Smooth muscle cell of trachea (primary cell): Measurements from ENCODE around the gene HSFX2. TPM values are rescaled to one million over a fixed set of nuclear protein-coding genes. Genes with fewer than 3 reads are reported as not detected.

Experiments used
- total RNA-seq: library from RNA; depleted of rRNA; stranded (reverse); fragments of >200 nt; gene quantifications from 2 replicates; pipeline ENCODE4 v1.2.1, GENCODE V29; 2014

HSFX2 gene, protein sequence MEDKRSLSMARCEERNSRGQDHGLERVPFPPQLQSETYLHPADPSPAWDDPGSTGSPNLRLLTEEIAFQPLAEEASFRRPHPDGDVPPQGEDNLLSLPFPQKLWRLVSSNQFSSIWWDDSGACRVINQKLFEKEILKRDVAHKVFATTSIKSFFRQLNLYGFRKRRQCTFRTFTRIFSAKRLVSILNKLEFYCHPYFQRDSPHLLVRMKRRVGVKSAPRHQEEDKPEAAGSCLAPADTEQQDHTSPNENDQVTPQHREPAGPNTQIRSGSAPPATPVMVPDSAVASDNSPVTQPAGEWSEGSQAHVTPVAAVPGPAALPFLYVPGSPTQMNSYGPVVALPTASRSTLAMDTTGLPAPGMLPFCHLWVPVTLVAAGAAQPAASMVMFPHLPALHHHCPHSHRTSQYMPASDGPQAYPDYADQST
- total RNA-seq: not detected in 2 replicates

GRCh38 chrX:149595214-149595613 is at the start of gene HSFX2:
Gene HSFX2, minus strand, starts transcription at chrX:149595314. Its CDS starts 614 bp downstream, at chrX:149594700.

GRCh38 chrX:149631234-149632165 is 36.4 kb upstream of the HSFX2 start, which contains the start of gene TMEM185A:
Gene TMEM185A, minus strand, starts transcription at chrX:149631792. Its CDS starts 212 bp downstream, at chrX:149631580.

DNA sequence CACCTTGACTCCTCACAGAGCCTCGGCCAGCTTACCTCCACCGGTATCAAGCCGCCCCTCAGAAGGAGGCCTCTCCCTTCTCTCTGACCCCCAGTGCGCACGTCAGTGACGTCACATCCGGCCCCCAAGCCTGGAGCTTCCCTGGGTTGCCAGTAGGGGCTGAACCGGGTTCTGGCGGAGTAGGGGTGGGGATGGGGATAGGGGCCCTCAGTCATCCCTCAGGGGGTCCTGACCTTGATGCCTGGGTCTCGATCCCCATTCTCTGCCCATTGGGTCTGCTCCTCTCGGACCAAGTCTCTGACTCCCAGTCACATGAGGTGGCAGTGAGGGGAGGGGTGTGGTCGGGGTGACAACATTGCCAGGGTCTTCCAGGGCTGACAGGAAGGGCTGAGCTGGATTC is 7.8 kb downstream of the HSFX2 start, which contains the start of gene MAGEA9B:
Gene MAGEA9B, minus strand, starts transcription at position 101 of the 400 bp plus-strand sequence. CDS start 4,280 bp downstream, outside the sequence.

DNA sequence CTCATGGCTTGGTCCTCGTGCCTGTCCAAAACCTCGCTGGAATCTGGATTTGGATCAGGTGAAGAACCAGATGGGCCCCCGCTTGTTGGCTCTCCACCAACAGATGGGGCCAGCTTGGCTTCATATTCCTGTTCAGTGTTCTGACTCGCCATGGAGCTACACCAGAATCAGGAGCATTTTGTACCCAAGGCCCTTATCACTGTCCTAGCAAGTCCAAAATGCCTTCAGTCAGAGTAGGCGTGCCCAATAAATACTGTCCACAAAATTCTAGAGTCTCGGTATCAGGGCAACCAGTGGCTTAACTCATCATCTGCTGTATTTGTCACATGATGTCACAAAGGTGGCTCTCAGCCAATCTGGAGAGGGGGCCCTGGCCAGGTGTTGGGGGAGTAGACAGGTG is 45.4 kb downstream of the HSFX2 start, which contains the start of gene HSFX3:
Gene HSFX3, minus strand, starts transcription at position 224 of the 400 bp plus-strand sequence. Its CDS starts 72 bp downstream, at position 152.

Other genes starting within 250 kb of the HSFX2 start
- 32.1 and 58.4 TPM in 2 replicates for gene IDS, start 90.0 kb downstream of the HSFX2 start, total RNA-seq
- 16.2 and 20.9 TPM in 2 replicates for gene EOLA1, start 54.3 kb downstream of the HSFX2 start, total RNA-seq
- gene HSFX3, start 45.4 kb downstream of the HSFX2 start, total RNA-seq: not detected in 2 replicates
- gene MAGEA9B, start 7.9 kb downstream of the HSFX2 start, total RNA-seq: not detected in 2 replicates
- 16.4 and 17.7 TPM in 2 replicates for gene TMEM185A, start 36.5 kb upstream of the HSFX2 start, total RNA-seq
- gene MAGEA11, start 116.7 kb upstream of the HSFX2 start, total RNA-seq: under 0.01 TPM in 1 of 2 replicates, not detected in the other
- gene HSFX1, start 178.8 kb upstream of the HSFX2 start, total RNA-seq: 0.87 and 2.0 TPM in 2 replicates
- gene MAGEA9, start 186.6 kb upstream of the HSFX2 start, total RNA-seq: not detected in 2 replicates